ENCODE measurements around the gene FBXL16. TPM values are rescaled to one million over a fixed set of nuclear protein-coding genes. Genes with fewer than 3 reads are reported as not detected.
"Not testable (repeated sequence)": the region's sequence is repeated elsewhere in the genome, so short reads cannot be mapped to it uniquely, and the experiment has no call there.

The FBXL16 gene
- total RNA-seq, 1 donor from 2014 or later, result not detected

GRCh38 chr16:693766-694165 is 11.8 kb downstream of the FBXL16 start:
- H3K27me3 ChIP-seq, result peaks cover 28% of the 10 kb centered on the region
- no peaks in the 10 kb centered on the region for H3K36me3 ChIP-seq
- H3K4me3 ChIP-seq, result peak overlapping the region in 1 of 2 donors; percentile 12
- no peaks in the 10 kb centered on the region for H3K9me3 ChIP-seq
- peaks cover 17 to 19% of the 10 kb centered on the region in 2 donors for H3K4me1 ChIP-seq
- intact Hi-C loops (cut with DNase I), result no loop called here
- no peak for DNase-seq (ENCODE audit: low spot score in 2 of 2)
- no peak overlapping the region for H3K27ac ChIP-seq
- TF ChIP-seq CTCF (IDR thresholded peaks at IDR 0.05), result no peak

GRCh38 chr16:693364-693763 is 12.2 kb downstream of the FBXL16 start:
- no peak overlapping the region for H3K27ac ChIP-seq
- TF ChIP-seq CTCF (IDR thresholded peaks at IDR 0.05), result no peak
- intact Hi-C loops (cut with DNase I), result no loop called here
- H3K4me1 ChIP-seq, result peaks cover 20 to 21% of the 10 kb centered on the region in 2 donors
- H3K9me3 ChIP-seq, result no peaks in the 10 kb centered on the region
- DNase-seq (ENCODE audit: low spot score in 2 of 2), result no peak
- H3K4me3 ChIP-seq, result no peak overlapping the region
- no peaks in the 10 kb centered on the region for H3K36me3 ChIP-seq
- H3K27me3 ChIP-seq, result peaks cover 28% of the 10 kb centered on the region

- intact Hi-C loops (cut with DNase I), result no loop called here
Measured at GRCh38 chr16:692356-693108, 13.1 kb downstream of the FBXL16 start.

GRCh38 chr16:691242-691641 is 14.4 kb downstream of the FBXL16 start:
- H3K36me3 ChIP-seq, result peaks cover 8 to 15% of the 10 kb centered on the region in 2 donors
- H3K9me3 ChIP-seq; DNase-seq (ENCODE audit: low spot score in 2 of 2); intact Hi-C loops (cut with DNase I); H3K4me3 ChIP-seq; H3K27ac ChIP-seq: not testable (repeated sequence)
- H3K27me3 ChIP-seq, result peaks cover 28% of the 10 kb centered on the region
- peaks cover 20 to 21% of the 10 kb centered on the region in 2 donors for H3K4me1 ChIP-seq

More at GRCh38 chr16:692356-693108, 13.1 kb downstream of the FBXL16 start:
- Histone ChIP-seq H3K4me1 (peaks cover 20 to 21% of the 10 kb centered on the region in 2 donors), H3K4me3 (no peak overlapping the region), H3K9me3 (no peaks in the 10 kb centered on the region), H3K27ac (no peak overlapping the region), H3K36me3 (peaks cover 0 to 3% of the 10 kb centered on the region in 2 donors), H3K27me3 (peaks cover 28% of the 10 kb centered on the region)
- no peak for TF ChIP-seq CTCF (IDR thresholded peaks at IDR 0.05)
- DNase-seq (ENCODE audit: low spot score in 2 of 2), result no peak

- H3K27ac ChIP-seq, result peak overlapping the region; percentile 86 to 90
- no peaks in the 10 kb centered on the region for H3K9me3 ChIP-seq
- intact Hi-C loops (cut with DNase I), result no loop called here
- H3K27me3 ChIP-seq, result peaks cover 11% of the 10 kb centered on the region
- DNase-seq (ENCODE audit: low spot score in 2 of 2), result no peak
- H3K36me3 ChIP-seq, result peaks cover 8 to 21% of the 10 kb centered on the region in 2 donors
- no peak for TF ChIP-seq CTCF (IDR thresholded peaks at IDR 0.05)
- peaks cover 15 to 27% of the 10 kb centered on the region in 2 donors for H3K4me1 ChIP-seq
- peak overlapping the region; percentile 90 to 98 for H3K4me3 ChIP-seq
Measured at GRCh38 chr16:689175-689897, 16.3 kb downstream of the FBXL16 start.

- Histone ChIP-seq H3K27me3 (no peaks in the 10 kb centered on the region), H3K4me1 (peaks cover 17 to 32% of the 10 kb centered on the region in 2 donors), H3K4me3 (no peak overlapping the region), H3K36me3 (peaks cover 11 to 24% of the 10 kb centered on the region in 2 donors), H3K27ac (no peak overlapping the region), H3K9me3 (no peaks in the 10 kb centered on the region)
- DNase-seq (ENCODE audit: low spot score in 2 of 2), result no peak
- intact Hi-C loops (cut with DNase I), result no loop called here
- TF ChIP-seq CTCF (IDR thresholded peaks at IDR 0.05), result no peak
Measured at GRCh38 chr16:687499-687898, 18.1 kb downstream of the FBXL16 start.

Data from ascending aorta (tissue), 2 donors.